Endothelial cell of umbilical vein (primary cell): ENCODE data around the gene ZNF43. TPM values are rescaled to one million over a fixed set of nuclear protein-coding genes. Genes with fewer than 3 reads are reported as not detected.

Source experiments
- BruUV-seq: library from RNA; stranded (reverse); fragments of 400-500 nt; replicated peaks from 2 replicates; lab custom pipeline; 2021; lab: Mats Ljungman, UMichigan
- CTCF ChIA-PET: fragments of 300-600, 350-600 bp; sonication (Branson Sonifier 250); formaldehyde crosslinking; loops from one replicate; lab custom pipeline; 2021; ENCODE audit warnings: antibody characterized with exemption, inconsistent platforms; lab: Charles Lee
- POLR2A ChIA-PET: fragments of 300-600, 350-600 bp; sonication (Branson Sonifier 250); formaldehyde crosslinking; loops from one replicate; lab custom pipeline; 2021; ENCODE audit warnings: antibody characterized with exemption, inconsistent platforms; lab: Charles Lee
- DNase-seq: peaks from one replicate; pipeline ENCODE4 v3.0.0-alpha.2; 2011; ENCODE audit warnings: low read depth, low spot score
- FAIRE-seq: peaks from 2 replicates; lab custom pipeline; 2011; peaks lifted over from hg19 to GRCh38; lab: Jason Lieb, UNC
- H2AFZ ChIP-seq: 2 replicates; pipeline ENCODE4 v1.6.0; 2012; ENCODE audit warnings: low read depth, low read length, control low read depth, inconsistent platforms
- H3K27ac ChIP-seq: 2 replicates; pipeline ENCODE4 v1.5.1; 2011; ENCODE audit warnings: low read depth, mild to moderate bottlenecking, control low read depth, low read length, moderate library complexity; ENCODE audit not compliant: insufficient read depth
- H3K27me3 ChIP-seq, 2 experiments: 2 replicates each; pipeline versions ENCODE4 v1.6.0 to v1.6.1; 2011; ENCODE audit warnings: low read length in 2 of 2, mixed read lengths in 1 of 2; ENCODE audit not compliant: control insufficient read depth in 2 of 2, insufficient read depth in 2 of 2
- H3K36me3 ChIP-seq, 2 experiments: 2 replicates in 1 of 2; 3 replicates in 1 of 2; pipeline ENCODE4 v1.5.1; 2011; ENCODE audit warnings: low read length in 2 of 2, mild to moderate bottlenecking in 1 of 2, moderate library complexity in 1 of 2; ENCODE audit not compliant: control insufficient read depth in 2 of 2, insufficient read depth in 2 of 2; ENCODE audit errors: extremely low read depth in 1 of 2
- H3K4me1 ChIP-seq: 3 replicates; pipeline ENCODE4 v1.5.1; 2011; ENCODE audit warnings: mild to moderate bottlenecking, low read length; ENCODE audit not compliant: control insufficient read depth, insufficient read depth; ENCODE audit errors: extremely low read depth
- H3K4me2 ChIP-seq: 2 replicates; pipeline ENCODE4 v1.6.1; 2011; ENCODE audit warnings: low read length, control low read depth, mixed read lengths; ENCODE audit not compliant: insufficient read depth
- H3K4me3 ChIP-seq, 3 experiments: fragments of 200-600 bp in 1 of 3; sonication (generic), shearing (Covaris generic) in 1 of 3; replicated peaks in 1 of 3; 2 replicates each; pipeline ENCODE4 v1.5.1; 2011 to 2016; ENCODE audit warnings: control low read depth in 3 of 3, low read length in 3 of 3, mild to moderate bottlenecking in 2 of 3, inconsistent platforms in 1 of 3, low read depth in 1 of 3, moderate library complexity in 1 of 3; ENCODE audit not compliant: insufficient read depth in 1 of 3
- H3K79me2 ChIP-seq: 2 replicates; pipeline ENCODE4 v1.6.0; 2012; ENCODE audit warnings: low read length, inconsistent platforms; ENCODE audit not compliant: control insufficient read depth, insufficient read depth
- H3K9ac ChIP-seq: replicated peaks from 2 replicates; pipeline ENCODE3; 2011; ENCODE audit warnings: low read length, control low read depth; ENCODE audit not compliant: insufficient read depth; ENCODE audit errors: extremely low read depth
- H3K9me1 ChIP-seq: replicated peaks from 3 replicates; pipeline ENCODE4 v1.6.0; 2011; ENCODE audit warnings: mild to moderate bottlenecking, low read length; ENCODE audit not compliant: control insufficient read depth, insufficient read depth; ENCODE audit errors: extremely low read depth
- H3K9me3 ChIP-seq: replicated peaks from 2 replicates; pipeline ENCODE4 v1.5.1; 2012; ENCODE audit warnings: low read length, inconsistent platforms; ENCODE audit not compliant: control insufficient read depth, insufficient read depth
- H4K20me1 ChIP-seq: replicated peaks from 2 replicates; pipeline ENCODE3; 2011; ENCODE audit warnings: mild to moderate bottlenecking, low read length; ENCODE audit not compliant: control insufficient read depth, insufficient read depth; ENCODE audit errors: extremely low read depth
- FOS ChIP-seq: IDR thresholded peaks from 2 replicates; pipeline ENCODE4 v1.6.1; 2011; ENCODE audit warnings: mild to moderate bottlenecking, low read length, moderate library complexity, borderline replicate concordance; ENCODE audit not compliant: insufficient read depth
- JUN ChIP-seq: IDR thresholded peaks from 2 replicates; pipeline ENCODE4 v1.6.1; 2011; ENCODE audit warnings: borderline replicate concordance, low read depth; ENCODE audit not compliant: insufficient read length, insufficient read depth
- MYC ChIP-seq: IDR thresholded peaks from one replicate; pipeline ENCODE4 v1.6.1; 2011; ENCODE audit warnings: mild to moderate bottlenecking, low read depth, low read length
- POLR2A ChIP-seq: IDR thresholded peaks from 2 replicates; pipeline ENCODE4 v1.6.1; 2012; ENCODE audit warnings: low read depth, mild to moderate bottlenecking, control low read depth, low read length
- POLR2AphosphoS5 ChIP-seq: IDR thresholded peaks from 2 replicates; pipeline ENCODE4 v1.6.1; 2012; ENCODE audit warnings: low read depth, mild to moderate bottlenecking, control low read depth, low read length, moderate library complexity; ENCODE audit not compliant: insufficient read depth
- dilution Hi-C: fragments of 300-500 bp; cut with MboI; formaldehyde crosslinking; loops from one replicate; pipeline ENCODE4 v1.15.0; 2019; ENCODE audit warnings: low sequenced_read_pairs; ENCODE audit not compliant: extremely low pct_ligation_motif_present
- intact Hi-C: fragments of 100-400 bp; cut with micrococcal nuclease; formaldehyde crosslinking; loops from one replicate; pipeline ENCODE4 v1.10.0; 2022
- polyA plus RNA-seq, 4 experiments: library from polyadenylated mRNA; depleted of rRNA in 3 of 4; stranded (reverse) in 3 of 4; unstranded in 1 of 4; fragments of >200 nt; gene quantifications; 2 replicates each; pipeline versions ENCODE4 v1.2.1 to v1.2.3, GENCODE V29; 2011 to 2012; ENCODE audit warnings: missing spikeins in 1 of 4
- total RNA-seq: library from RNA; stranded (reverse); gene quantifications from 2 replicates; pipeline ENCODE4 v1.2.3, GENCODE V29; 2021
- TF ChIP-seq, protein P1 (sequence below), 2 donors: IDR thresholded peaks; 1 replicate in 1 of 2; 2 replicates in 1 of 2; pipeline ENCODE4 v1.5.1; 2011; ENCODE audit warnings: low read length in 2 of 2, mild to moderate bottlenecking in 2 of 2, moderate library complexity in 2 of 2, control low read depth in 1 of 2, inconsistent platforms in 1 of 2, low read depth in 1 of 2; ENCODE audit not compliant: insufficient read depth in 1 of 2; ENCODE audit errors: extremely low read depth in 1 of 2

The ZNF43 gene
- total and polyA plus RNA-seq, 2 donors (not counting 3 experiments of a cell fraction or from before 2014, with no cell fraction given), result 6.4 to 21.1 TPM

DNA sequence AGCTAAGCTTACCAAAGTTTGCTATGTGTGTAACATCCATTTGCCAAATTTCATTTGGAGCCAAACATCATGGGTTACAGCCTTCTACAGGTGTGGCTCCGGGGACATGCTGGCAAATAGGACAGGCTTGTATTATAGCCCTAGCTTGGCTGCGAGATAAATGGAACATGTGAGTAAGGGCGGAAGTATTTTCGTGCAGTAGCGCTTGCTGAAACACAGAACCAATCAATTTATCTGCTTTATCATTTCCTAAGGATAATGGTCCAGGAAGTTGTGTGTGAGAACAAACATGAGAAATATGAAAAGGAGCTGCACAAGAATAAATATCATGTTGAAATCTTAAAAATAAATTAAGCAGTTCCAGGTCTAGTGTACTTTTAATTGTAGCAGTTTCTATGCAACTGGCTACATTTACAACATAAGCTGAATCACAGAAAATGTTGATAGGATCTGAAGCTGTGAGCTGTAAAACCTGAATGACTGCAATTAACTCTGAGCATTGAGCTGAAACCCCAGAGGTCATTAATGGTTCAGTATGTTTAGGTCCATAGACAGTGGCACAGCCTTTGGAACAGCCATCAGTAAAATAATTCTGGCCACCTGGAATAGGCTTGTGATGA lies 46.4 kb downstream of the ZNF43 start:
- no peaks in the 10 kb centered on the region for H3K4me1 ChIP-seq
- H3K9me3 ChIP-seq, result peaks cover 4% of the 10 kb centered on the region
- no peak overlapping the region for H2AFZ ChIP-seq
- no peak overlapping the region for H3K4me2 ChIP-seq
- no peak overlapping the region for H3K9ac ChIP-seq
- intact Hi-C loops, result no loop called here
- H3K4me3 ChIP-seq, result no peak overlapping the region
- TF ChIP-seq FOS (no peak), JUN (no peak), POLR2AphosphoS5 (no peak), POLR2A (no peak), MYC (no peak)
- TF ChIP-seq, protein P1, sequence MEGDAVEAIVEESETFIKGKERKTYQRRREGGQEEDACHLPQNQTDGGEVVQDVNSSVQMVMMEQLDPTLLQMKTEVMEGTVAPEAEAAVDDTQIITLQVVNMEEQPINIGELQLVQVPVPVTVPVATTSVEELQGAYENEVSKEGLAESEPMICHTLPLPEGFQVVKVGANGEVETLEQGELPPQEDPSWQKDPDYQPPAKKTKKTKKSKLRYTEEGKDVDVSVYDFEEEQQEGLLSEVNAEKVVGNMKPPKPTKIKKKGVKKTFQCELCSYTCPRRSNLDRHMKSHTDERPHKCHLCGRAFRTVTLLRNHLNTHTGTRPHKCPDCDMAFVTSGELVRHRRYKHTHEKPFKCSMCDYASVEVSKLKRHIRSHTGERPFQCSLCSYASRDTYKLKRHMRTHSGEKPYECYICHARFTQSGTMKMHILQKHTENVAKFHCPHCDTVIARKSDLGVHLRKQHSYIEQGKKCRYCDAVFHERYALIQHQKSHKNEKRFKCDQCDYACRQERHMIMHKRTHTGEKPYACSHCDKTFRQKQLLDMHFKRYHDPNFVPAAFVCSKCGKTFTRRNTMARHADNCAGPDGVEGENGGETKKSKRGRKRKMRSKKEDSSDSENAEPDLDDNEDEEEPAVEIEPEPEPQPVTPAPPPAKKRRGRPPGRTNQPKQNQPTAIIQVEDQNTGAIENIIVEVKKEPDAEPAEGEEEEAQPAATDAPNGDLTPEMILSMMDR (IDR thresholded peaks at IDR 0.05; ENCODE audit: extremely low read depth in 1 of 2, insufficient read depth in 1 of 2, low read depth in 1 of 2, low read length in 2 of 2), result no peak
- ChIA-PET POLR2A (no interaction called here), CTCF (interaction anchor here (0.7 kb wide), 1 partner anchor 9 kb away, joined by 3 read pairs; no protein-coding TSS in a partner anchor)
- DNase-seq (no peak), FAIRE-seq (no peak)
- H3K79me2 ChIP-seq, result no peaks in the 10 kb centered on the region
- dilution Hi-C loops, result no loop called here
- H3K27ac ChIP-seq, result no peak overlapping the region
- BruUV-seq, result no TSS peak
- H3K9me1 ChIP-seq, result no peaks in the 10 kb centered on the region
- H3K36me3 ChIP-seq, result no peaks in the 10 kb centered on the region
- H4K20me1 ChIP-seq, result no peaks in the 10 kb centered on the region
- no peaks in the 10 kb centered on the region for H3K27me3 ChIP-seq
